ENCODE results near the gene ACADL.

Gene ACADL

DNA sequence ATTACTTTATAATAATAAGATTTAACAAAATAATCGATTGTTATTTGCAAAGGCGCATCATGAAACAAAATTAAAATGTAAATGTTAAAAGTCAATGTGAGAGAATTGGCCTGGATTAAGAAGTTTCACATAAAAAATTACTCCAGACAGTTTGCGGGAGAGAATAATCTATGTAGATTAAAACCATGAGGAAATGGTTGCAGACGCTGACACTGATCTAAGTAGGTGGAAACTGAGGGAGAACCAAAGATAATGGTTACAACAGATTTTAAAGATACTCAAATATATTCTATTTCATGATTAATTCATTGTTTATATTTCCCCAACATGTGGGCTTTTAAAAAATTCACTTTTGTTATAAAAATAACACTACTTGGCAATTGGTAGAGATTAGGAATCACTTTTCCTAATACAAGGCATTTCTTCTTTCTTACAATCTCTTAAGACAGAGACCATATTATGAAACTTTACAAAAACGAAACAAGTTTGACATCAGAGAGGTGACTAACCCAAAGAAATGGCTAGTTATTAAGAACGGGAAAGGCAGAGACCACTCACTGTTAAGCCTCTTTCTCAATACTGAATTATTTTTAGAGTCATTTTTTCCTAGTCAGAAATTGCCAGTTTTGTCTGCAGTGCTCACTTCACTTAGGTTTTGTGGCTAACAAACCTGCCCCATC is 55.6 kb downstream of the ACADL start:
- DNase-seq (ENCODE audit: low spot score), result peak; percentile 6

- DNase-seq (ENCODE audit: low spot score), result no peak
These were observed 58.0 kb downstream of the ACADL start for GRCh38 chr2:210167227-210167626.

DNA sequence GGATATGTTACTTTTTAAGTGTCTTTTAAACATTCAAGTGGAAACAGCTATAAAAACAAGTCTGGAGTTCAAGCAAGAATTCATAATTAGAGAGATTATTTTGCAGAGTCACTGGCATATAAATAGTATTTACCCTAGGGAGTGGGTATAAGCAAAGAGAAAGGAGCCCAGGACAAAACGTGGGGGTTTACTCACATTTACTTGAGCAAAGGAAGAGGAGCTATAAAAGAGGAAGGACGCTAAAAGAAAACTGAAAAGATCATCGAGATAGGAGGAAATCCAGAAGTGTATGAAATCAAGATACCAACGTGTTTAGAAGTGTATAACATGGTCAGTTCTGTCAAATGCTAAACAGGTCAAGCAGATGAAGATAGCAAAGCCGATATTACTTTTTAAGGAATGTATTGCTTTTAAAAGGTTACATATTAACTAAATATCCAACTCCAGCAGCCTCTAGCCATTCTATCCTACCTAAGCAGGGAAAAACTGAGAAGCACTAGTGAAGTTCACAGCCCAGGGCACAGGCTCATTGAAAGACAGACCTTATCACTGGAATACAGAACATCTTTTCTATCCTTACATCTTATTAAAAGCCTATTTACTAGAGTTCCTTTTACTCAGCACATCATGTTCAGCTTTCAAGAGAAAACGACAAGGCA is 62.7 kb downstream of the ACADL start:
- DNase-seq (ENCODE audit: low spot score), result no peak

DNA sequence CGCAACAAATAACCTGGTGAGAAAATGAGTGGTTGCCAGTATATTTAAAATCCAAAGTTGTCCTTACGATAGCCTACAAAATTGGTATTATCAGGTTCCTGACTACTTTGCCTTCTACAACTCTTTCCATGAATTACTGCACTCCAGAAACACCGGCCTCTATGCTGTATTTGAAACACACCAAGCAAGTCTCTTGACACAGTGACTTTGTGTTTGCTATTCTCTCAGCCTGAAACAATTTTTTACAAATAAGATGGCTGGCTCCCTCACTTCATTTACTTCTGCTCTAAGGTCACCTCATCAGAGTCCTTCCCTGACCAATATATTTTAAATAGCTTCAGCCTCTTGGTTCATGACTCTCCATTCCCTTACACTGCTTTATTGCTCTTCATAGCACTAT is 66.2 kb downstream of the ACADL start:
- no peak for DNase-seq (ENCODE audit: low spot score)

DNA sequence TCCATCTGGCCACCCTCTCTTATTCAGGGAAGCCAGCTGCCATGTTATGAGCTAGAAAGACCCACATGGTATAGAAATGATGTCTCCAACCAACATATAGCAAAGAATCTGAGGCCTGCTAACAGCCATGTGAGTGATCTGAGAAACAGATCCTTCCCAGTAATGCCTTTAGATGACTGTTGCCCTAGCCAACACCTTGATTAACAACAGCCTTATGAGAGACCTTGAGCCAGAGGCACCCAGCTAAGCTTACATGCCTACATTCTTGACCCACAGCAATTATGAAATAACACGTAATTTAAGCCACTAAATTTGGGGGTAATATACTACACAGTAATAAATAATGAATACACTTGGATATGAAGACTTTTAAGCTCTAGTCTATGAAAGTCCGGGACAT is 67.0 kb downstream of the ACADL start:
- DNase-seq (ENCODE audit: low spot score), result no peak

- DNase-seq (ENCODE audit: low spot score), result no peak
These were observed 67.7 kb downstream of the ACADL start for GRCh38 chr2:210157526-210157925.

DNA sequence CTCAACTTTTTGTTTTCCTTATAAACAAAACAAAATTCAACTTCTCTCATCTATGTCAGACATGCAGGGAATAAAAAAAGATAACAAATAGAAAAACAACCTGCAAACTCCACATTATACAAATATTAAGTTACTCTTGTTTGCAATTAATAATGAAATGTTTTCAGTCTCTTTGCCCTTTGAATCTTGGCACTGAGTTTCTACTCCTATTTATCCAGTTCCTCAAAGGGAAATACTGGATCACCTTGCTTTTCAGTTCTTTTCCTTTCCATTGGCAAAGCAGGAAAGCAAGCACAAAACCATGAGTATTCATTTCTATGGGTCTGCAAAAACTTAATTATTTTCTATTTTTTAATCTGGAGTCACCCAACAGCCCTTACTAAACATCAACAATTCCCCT is 77.6 kb downstream of the ACADL start:
- no peak for DNase-seq (ENCODE audit: low spot score)
